GM19099 (cell line): ENCODE results near the gene NIPAL3.

Experiments used
- POLR2A ChIP-seq: IDR thresholded peaks from 3 replicates; pipeline ENCODE4 v1.6.1; 2011; ENCODE audit warnings: low read depth; ENCODE audit not compliant: insufficient read length; ENCODE audit errors: extremely low read depth

The NIPAL3 gene

DNA sequence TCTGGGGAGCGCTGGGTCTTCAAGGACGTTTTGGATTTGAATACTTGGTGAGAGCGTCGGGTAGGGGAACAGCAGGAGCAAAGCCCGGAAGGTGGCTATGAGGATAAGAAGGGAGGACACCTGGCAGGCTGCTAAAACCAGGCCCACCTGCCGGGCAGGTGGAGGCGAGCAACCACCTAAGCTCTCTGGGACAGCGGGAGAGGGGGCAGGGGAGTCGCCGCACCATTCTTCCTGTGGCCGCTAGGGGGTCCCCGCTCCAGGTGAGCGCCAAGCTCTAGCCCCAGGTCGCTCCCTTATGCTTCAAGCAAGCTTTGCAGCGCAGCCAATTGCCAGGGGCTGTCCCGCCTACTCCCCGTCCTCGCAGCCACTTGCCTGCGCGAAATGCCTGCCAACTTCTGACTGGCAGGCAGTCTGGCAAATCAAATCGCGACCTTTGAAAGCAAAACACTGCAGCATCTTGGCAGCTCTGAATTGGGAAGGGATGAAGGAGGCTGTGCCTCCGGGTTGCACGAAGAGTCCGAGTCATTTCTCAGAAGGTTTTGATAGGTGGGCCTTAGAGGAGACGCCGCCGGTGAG is at the start of gene NIPAL3:
NIPAL3 (plus strand) TSS at position 469 of the 576 bp plus-strand sequence. CDS start 3,746 bp downstream, outside the sequence.
- no peak for TF ChIP-seq POLR2A

DNA sequence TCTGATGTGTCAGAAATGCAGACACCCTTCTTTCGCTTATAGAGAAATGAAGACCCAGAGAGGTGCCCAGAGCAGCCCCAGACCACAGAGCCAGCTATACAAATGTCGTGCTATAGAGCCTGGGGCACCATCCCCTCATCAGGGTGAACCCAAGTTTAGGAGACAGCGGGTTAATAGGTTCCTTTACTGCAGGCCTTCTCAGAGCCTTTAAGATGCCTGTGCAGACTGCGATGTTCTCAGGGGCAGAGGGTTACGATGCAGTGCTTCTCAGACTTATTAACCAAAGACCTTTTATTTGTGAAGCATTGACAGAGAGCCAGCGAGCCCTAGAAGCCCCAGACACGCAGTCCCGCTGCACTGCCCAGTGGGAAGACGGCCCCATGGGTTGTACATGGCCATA is 48.9 kb upstream of the NIPAL3 start:
- TF ChIP-seq POLR2A: no peak

DNA sequence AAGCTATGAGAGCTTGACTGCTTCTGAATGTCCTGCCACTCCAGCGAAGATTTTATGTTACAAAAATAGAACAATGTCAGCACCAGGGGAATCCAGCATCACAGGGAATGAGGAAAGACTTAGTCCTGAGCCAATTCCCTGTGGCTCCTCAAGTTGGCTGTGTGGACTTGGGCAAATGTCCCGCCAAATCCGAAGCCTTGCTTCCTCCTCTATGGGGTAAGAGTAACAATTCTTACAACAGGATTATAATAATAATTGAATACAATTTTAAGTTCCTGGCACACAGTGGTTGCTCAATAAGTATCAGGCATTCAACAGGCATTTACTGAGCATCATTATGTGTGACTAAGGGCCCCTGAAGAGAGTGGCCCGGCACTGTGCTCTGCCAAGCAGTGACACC is 46.4 kb upstream of the NIPAL3 start:
- TF ChIP-seq POLR2A: no peak

DNA sequence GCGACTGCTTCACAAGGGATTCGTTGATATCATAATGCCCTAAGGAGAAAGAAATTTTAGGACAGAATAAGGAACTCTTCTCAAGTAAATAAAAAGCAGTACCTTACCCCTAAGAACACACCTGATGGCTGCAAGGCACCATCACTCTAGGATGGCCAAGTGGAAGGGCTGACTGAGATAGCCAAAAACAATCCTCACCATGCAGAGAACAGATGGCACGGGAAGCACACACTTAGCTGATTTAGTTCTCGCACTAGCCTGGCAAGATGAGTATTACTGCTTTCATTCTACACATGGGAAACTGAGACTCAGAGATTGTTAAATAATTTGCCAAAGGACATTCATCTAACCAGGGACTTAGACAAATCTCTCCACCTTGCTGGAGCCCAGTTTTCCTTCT is 45.8 kb upstream of the NIPAL3 start:
- no peak for TF ChIP-seq POLR2A

DNA sequence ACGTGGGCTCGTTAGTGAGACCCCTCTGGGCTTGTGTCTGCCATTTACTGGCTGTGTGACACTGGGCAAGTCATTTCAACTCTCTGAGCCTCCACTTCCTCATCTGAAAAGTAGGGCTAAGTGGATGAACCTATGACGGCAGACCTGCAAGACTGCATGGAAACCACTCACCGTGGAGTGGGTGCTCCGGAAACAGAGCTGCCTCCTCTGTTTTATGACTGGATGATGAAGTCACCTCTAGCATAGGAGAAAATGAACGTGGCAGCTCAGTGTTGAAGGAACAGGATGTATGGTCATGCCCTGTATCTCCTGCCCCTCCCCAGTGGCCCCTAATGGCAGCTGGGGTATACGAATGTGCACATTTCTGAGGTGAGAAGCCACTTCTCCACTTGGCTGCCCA is 42.6 kb upstream of the NIPAL3 start:
- TF ChIP-seq POLR2A: no peak

DNA sequence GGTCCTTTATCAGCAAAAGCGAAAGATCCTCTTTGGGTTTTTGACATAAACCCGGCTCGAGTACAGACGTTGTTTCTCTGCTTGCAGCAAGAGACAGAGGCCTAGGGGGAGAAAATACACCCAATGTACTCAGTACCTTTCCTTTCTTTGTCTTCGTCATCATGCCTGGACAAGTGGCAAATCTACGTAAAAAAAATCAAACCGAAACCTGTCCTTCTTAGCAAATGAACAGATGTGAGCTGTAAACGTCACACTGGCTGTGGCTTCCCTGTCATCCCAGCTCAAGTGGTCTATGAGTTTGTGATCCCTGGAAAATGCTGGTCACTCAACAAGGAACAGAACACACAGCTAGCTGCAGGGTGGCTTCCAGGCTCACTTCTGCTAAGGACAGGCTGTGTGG is 41.9 kb upstream of the NIPAL3 start:
- TF ChIP-seq POLR2A: no peak

DNA sequence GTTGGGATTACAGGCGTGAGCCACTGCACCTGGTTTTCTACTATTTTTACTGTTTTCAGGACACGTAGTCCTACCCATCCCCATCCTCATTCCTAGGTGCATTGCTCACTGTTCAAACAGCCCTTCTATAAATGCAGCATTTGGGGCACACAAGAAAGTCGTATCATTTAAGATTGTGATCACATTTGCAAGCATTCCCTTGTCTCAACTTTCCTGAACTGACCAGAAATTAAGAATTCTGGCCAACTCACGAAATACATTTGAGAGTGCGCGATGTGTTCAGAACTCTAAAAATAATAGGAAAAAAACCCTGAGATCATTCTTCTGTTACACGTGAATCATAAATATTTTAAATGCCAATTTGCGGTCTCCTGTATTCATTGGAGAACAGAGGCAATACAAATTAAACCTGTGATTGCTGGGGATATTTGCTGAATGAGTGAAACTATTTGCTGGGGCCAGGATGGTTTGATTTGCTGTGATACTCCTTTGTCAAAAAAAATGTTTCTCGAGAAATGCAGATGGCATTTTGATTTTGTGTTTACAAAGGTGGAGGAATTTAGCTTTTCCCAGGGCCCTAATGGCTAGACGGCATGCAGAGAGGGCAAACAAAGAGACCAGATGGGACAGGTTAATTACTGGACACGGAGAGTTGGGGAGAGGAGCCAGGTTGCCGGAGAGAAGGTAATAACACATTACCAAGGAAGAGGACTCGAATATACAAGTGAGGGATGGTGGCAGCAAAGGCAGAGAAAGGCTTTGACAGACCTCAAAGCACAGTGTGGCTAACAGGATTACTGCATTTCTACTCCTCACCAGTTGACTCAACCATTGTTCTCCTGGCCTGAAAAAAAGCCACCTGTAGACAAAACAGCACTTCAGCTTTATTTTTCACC is 40.5 kb upstream of the NIPAL3 start:
- no peak for TF ChIP-seq POLR2A

DNA sequence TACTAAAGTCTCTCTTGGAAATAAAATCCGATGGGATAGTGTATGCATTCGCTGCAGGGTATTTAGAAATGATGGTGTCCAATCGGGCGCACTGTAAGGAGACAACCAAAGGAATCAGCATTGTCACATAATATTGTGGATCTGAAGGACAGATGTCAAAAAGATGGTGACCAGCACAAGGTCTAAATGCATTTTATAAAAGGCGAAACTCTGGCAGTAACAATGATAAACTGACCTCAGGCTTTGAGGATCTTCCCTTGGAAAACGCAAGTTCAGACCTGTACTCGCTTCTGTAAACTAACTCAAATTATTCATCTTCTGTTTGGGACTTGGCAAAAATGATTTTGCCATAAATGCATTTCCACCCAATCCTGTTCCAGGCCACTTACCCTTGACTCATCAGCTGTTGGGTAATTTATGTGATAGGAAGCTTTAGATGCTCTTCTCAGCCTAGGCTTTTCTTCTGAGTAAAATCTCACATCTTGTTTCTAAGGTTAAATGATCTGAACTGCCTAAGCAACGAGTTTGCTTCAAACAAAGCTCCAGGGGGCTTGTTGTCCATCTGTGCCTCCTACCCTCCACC is 35.8 kb upstream of the NIPAL3 start:
- no peak for TF ChIP-seq POLR2A

DNA sequence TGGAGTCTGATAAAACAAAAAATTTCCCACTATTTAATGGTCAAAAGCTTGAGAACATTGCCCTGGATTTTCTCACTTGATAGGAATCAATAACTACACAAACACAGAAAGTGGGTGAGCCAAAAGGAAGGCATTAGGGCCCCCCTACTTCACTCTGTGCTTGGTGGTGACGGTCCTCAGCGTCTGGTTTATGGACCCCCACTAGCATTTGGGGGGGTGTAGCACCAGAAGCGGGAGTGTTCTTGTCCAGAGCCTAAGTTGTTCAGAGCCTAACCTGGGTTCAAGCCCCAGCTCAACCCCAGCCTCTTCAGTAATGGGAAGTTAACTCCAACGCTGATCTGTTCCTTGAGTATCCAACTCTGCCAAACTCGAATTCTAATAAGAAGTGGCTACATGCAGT is 35.1 kb upstream of the NIPAL3 start:
- no peak for TF ChIP-seq POLR2A

DNA sequence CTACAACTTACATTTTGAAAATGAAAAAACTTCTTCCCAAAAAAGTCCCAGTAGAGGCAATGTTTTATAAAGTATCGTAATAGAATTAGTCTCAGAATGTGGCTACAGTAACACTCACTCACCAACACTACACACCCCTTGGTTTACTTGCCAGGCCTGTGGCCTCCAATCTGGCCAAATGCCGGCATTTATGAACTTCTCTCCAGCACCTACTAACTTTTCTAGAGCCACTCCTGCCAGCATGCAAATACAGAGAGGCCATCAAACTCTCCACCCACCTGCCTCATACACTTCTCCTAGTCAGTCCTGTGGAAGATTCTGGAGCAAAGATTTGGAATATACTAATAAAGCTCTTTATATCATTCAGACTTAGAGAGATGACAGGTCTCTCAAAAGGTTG is 34.3 kb upstream of the NIPAL3 start:
- TF ChIP-seq POLR2A: no peak

DNA sequence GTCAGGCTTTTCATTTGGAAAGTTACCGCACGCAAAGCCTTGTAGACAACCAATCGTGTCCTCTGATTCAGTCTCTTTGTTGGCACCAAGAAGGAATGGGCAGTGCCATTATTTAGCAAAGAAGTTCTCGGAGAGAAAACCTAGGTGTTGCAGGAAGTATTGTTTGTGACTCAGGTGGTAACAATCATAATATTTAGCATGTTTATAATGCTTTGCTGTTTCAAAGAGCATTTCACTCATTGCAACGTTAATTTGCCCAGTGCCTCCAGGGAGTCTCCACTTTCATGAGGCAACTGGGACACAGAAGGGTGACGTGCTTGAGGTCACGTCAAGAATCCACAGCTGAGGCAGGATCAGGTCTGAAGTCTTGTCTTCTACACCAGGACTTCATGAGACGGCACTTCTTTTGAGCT is 33.4 kb upstream of the NIPAL3 start:
- TF ChIP-seq POLR2A: no peak

DNA sequence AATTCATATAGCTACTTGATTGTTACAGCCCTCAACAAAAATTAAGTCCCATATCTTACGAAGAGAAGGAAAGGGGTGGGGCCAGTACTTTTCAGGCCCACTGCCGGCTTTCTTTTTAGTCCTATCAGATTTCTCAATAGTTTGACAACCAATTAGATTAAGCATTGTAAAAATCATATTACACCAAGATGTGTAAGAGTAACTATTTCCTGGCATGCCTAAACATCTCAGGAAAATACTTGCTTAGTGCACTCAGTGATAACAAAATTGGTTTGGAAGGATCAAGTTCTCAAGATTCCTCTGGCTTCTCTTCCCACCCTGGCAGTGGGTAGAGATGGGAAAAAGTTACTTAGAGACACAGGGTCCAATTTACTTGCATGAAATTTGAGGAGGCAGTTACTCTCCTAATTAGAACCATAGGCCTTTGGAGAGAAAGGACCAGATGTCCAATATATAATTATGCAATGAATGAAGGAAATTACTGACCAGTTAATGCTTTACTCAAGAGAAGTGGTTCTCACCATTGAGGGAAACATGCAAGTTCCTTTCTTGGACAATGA is 32.1 kb upstream of the NIPAL3 start:
- TF ChIP-seq POLR2A: no peak

DNA sequence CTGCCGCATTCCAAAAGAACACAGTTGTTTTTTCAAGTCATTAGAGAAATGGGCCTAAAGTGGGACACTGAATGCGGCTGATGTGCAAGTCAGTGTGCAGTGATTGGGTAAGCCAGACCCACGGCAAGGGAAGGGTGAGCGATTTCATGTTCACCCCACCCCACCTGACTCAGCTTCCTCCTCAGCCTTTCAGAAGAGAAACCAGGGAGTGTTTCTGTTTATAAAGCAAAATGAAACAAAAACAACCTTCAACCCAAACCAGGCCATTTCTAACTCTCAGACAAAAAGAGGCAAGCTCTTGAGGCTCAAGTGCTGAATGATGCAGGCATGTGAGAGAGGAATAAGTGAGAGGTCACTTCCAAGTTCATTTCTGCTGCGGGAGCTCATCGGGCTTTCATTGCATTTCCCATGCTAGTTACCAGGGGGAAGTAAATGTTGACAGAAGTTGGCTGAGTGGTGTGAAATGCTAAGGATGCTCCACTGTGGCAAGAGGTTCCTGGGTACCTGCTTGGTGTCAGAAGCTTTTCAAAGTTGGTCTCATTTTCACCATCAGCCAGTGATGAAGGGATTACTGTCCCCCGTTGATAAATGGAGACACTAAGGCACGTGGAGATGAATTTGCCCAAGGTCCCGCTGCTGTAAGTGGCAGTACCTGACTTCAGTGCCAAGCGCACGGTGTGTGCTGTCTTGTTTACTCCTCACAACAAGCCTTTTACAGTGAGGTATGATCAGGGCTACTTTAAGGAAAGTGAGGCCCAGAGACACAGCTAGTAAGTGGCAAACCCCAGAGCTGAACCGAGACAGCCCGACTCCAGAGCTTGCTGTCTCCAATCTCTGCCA is 31.1 kb upstream of the NIPAL3 start:
- no peak for TF ChIP-seq POLR2A

DNA sequence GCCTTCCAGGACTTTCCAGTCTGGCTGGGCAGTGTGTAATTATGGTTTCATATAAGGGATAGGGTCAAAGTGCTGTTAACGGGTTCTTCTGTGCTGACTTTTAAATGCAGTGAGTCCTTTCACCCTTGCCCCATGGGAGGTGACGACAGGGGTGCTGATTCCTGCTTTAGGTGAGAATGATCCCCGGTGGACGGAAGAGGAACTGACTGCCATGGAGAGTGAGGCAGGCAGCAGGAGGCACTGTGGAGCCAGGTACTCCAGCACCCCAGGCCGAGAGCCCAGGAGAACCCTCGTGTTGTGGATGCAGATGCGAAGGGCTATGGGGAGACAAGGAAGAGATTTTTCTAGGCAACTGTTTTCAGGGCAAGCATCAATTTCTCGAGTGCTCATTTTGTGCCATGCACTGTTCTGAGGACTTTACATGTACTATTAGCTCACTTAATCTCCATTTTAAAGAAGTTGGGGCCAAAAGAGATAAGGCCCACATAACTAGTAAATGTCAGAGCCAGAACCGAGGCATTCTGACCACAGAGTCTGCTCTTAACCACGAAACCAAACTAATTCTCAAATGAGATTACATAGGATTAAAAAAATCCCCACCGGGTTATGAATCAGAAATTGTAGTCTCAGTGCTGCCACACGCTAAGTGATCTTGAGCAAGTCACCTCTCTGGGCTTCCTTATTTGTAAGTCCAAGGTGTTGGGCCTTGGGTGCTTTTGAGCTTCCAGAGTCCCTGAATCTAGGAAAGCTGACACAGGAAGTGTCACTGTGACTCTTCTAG is 30.3 kb upstream of the NIPAL3 start:
- no peak for TF ChIP-seq POLR2A
